GM18505 (cell line): ENCODE measurements around the gene AQP1.

Experiments used
- ATAC-seq: cut with Tn5 transposase; IDR thresholded peaks from one replicate; pipeline ENCODE4 v1.9.1; 2021; ENCODE audit not compliant: unreplicated experiment
- POLR2A ChIP-seq: IDR thresholded peaks from 4 replicates; pipeline ENCODE4 v1.6.1; 2011; ENCODE audit warnings: borderline replicate concordance; ENCODE audit not compliant: insufficient read depth, insufficient read length; ENCODE audit errors: extremely low read depth

AQP1 gene

DNA sequence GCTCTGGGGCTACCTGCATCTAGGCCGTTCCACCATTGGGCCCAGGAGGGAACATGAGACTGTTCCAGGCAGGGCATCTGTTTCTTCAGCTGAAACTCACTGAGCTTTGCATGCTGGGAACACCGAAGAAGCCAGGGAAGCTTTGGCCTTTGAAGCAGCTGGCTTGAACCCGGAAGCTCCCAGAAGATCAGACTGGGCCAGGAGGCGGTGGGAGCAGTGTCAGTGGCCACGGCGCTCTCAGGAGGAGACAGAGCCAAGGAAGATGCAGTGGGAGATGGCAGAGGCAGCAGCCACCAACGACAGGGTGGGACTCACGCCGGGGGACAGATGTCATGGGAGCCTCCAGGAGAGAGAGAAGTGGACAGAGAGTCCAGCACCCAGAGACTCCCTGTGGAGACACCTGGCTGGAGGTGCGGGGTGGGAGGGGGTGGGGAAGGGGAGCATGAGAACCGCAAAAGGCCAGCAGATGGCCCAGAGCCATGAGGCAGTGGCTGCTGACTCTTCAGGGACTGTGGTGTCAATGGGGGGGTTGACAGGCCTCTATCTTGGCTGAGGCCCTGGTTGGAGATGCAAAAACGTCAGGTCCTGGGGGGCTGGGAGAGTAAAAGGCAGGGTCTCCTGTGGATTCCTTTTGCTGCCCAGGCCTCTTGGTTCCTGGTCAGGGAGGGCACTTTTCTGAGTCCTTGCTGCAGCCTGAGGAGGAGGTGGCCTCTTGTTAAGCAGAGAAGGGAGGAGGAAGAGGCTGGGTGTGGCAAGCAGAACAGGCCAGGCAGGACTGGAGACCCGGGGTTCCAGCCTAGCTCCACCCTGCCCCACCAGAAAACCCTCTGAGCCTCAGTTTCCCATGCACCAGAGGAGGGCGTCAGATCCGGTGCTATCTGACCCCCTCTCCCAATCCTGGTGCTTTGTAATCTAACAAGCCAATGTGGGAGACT lies 6.3 kb upstream of the AQP1 start:
- no peak for TF ChIP-seq POLR2A
- no peak for ATAC-seq

DNA sequence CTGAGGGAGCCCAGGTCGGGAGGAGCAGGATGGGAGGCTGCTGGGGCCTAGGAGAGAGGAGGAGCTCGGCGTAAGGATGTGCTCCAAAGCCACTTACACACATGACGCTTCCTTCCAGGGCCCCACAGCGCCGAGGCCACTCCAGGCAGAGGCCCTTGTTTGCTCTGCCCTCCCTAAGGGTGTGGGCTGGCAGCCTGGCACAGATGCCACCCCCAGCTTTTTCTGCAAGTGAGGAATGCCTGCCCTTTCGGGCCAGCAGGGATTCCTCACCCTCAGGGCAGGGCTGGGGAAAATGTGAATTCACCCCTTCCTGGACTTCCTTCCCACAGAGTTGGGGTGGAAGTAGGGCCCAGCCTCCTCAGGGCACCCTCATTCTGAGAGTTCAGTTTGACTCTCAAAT lies 5.6 kb upstream of the AQP1 start:
- no peak for ATAC-seq
- no peak for TF ChIP-seq POLR2A

DNA sequence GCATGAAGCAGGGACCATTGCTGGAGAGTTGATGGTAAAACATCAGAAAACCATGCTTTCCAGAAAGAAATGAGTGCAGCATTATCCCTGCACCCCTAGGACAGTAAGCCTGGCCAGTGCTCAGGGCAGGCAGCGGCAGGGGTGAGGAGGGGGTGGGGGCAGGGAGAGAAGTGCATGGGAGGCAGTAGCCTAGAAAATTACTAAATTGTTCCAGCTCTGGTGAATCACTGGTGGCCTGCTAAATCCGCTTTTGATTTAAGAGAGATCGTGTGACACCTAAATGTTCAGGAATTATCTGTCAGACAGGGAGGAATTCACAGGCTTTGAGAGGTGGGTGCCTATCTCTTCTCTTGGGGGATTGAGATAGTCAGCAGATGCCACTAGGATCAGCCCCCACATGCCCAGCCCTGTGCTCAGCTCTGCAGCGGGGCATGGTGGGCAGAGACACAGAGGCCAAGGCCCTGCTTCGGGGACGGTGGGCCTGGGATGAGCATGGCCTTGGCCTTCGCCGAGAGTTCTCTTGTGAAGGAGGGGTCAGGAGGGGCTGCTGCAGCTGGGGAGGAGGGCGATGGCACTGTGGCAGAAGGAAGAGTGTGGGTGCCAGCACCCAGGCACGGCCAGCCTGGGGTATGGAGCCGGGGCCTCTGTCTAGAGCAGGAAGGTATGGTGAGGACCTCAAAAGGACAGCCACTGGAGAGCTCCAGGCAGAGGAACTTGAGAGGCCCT lies 5.0 kb upstream of the AQP1 start:
- ATAC-seq = no peak
- TF ChIP-seq POLR2A = no peak

DNA sequence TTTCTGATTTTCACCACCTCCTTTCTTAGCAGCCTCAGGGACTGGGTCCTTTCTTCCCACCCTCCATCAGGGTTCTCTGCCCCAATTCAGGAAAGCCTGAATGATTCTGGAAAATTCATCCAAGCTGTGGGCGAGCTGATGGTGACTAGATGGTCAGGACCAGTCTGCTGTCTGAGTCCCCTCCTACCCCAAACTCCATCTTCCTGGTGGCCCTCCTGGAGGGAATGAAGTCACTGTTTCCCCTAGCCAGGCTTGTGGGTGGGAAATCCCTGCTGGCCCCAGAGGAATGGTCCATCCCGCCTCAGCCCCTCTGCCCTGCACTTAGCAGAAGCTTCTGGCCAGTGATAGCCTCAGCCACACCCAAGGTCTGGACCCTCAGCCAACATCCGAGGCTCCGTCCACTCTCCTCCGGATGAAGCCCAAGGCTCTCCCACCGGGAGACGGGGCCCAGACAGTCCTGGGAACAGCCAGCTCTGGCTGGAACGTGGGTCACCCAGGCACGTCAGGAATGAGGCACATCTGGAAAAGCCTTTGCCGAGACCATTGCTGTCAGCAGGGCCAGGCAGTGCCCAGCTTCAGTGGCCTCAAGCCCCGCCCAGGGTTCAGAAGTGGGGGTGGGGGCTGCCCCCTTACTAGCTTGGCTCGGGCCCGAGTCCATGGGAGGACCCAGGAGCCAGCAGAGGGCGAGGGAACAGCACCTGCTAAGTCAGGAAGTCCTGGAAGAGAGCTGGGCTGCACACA lies 4.0 kb upstream of the AQP1 start:
- ATAC-seq = no peak
- no peak for TF ChIP-seq POLR2A

DNA sequence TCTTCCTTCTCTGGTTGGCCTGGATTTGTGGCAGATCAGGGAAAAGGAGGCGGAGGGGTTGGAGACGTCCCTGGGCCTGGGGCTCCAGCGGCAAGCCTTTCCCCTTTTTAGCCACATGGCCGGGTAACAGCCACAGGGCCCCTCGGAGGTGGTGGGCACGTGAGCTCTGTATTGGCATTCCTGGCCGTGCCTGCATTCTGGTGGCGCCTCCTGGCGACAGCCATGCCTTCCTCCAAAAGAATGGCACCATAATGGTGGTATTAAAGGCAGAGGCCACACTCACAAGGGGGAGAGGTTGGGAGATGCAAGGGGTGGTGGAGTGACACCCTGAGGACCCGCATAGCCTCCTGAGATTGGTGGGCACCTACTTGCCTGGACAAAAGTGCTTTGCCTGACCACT lies 3.0 kb upstream of the AQP1 start:
- ATAC-seq = no peak
- TF ChIP-seq POLR2A = no peak

DNA sequence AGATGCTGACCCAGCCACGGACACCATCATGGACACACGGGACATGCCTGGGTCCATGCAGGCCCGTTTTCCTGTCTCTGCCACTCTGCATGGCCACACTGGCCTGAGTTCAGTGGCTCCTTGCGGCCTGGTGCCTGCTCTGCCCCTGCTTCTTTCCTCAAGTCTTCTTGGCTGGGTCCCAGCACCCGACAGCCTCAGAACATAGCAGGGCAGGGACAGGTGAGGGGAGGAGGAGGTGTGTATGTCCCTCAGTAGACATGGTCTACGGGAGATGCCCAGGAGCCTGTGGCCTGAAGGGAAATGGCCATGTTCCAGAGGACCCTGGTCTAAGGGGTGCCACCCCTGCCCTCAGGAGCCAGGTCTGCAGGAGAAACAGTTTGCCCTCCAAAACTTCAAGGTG lies 2.2 kb upstream of the AQP1 start:
- no peak for ATAC-seq
- TF ChIP-seq POLR2A = no peak

DNA sequence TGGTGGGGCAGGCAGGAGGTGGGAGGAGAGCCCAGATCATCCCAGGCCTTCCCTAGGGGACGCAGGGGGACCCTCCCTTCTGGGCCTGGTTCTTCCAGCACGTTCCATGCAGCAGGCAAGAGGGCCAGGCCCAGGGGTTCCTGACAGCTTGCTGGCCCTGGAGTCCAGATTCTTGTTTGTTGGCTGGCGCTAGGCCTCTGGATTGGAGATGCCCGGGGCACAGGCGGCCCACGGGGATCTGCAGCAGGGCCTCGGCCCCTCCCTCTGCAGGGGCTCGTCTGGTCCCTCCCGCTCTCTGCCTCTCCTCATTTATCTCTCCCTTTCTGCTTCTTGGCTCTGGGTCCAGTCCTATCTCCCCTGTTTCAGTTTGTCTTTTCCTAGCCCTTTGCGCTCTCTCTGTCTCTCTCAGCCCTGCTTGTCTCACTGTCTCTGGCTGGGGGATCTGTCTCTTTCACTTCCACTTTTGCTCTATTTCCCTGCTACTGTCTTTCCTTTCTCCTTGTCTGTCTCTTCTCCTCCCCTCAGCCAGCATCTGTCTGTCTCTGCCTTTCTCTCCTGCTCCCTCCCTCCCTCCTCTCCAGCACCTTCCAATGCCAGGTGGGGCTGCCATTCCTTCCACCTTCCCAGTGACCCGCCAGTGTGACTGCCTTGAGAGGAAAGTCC lies 1.1 kb upstream of the AQP1 start:
- ATAC-seq = no peak
- no peak for TF ChIP-seq POLR2A

DNA sequence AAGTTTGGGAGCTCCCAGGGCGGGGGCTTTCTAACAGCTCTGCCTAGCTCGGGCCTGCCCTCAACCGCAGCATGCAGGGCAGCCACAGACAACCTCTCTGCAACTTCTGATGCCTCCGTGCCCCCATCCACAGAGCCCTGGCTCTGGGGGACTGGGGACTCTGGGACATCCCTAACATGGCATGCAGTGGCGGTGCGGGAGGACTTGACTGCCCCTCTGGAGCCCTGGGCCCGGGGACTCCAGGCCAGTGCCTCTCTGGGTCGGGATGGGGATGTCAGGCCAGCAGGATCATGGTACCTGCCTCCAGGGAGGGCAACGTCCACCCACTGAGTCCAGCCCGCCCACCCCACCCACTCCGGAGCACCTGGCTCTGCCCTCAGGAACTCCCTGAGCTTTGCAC lies 520 bp upstream of the AQP1 start:
- no peak for TF ChIP-seq POLR2A
- no peak for ATAC-seq

DNA sequence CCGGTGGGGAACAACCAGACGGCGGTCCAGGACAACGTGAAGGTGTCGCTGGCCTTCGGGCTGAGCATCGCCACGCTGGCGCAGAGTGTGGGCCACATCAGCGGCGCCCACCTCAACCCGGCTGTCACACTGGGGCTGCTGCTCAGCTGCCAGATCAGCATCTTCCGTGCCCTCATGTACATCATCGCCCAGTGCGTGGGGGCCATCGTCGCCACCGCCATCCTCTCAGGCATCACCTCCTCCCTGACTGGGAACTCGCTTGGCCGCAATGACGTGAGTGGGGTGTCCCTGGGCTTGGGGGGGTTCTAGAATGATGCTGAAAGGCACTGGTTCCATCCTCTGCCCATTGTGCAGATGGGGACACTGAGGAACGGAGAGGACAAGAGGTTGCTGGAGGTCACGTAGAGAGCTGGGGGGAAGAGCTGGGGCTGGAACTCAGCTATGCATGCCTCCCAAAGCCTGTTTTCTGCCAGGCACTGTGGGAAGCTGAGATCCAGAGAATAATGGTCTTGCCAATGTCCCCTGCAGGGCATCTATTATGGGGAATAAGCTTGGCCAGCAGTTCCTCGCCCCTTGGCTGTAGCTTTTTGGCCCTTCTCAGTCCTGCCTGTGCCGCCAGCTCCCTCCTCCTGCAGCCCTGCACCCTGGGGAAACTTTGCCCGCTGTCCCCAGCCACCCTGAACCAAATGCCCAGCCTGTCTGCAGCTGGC lies 523 bp downstream of the AQP1 start:
- ATAC-seq = no peak
- no peak for TF ChIP-seq POLR2A

DNA sequence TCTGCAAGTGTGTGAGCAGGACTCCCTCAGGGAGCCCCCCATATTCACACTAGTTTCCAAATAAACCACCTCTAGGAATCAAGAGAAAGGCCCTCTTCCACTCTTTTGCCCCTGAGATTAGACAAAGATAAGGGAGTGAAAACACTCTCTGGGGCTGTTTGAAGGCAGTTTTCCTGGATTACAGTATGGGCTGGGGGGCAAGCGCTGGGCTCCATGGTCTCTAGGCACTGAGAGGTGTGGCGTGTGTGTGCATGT lies 1.0 kb downstream of the AQP1 start:
- no peak for ATAC-seq
- TF ChIP-seq POLR2A = no peak

DNA sequence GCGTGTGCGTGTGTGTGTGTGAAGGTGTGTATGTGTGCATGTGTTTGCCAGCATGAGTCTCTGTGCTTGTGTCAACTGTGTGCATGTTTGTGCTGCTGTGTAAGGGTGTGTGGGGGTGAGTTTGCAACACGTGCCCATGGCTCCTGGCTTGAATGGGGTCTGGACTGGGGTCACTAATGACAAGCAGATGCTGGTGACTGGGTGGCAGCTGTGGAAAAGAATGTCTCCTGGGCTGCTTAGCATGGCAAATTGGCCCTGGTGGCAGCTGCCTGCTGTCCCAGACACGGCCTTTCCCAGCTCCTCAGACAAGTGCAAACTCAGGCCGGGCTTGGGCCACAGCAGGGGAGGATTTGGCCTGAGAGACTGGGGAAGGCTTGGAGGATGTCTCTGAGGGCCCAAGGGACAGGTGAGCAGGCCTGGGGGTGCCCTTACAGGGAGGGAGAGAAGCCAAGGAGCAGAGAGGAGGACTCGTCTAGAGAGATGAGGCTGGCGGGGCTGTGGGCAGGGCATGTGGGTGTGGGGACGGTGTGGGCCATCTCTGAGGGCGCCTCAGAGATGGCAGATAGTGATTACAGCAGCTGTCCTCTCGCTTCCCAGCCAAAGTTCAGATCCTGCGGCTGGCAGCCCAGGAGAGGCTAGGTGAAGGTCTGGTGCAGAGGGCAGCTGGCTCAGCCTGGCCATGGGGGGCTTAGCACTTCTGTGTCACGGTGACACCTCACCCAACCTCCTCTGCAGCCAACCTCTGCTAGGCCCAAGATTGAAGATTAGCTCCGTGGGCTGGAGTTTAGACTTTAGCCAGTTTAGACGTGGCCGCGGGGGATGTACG lies 1.5 kb downstream of the AQP1 start:
- ATAC-seq = no peak
- no peak for TF ChIP-seq POLR2A

DNA sequence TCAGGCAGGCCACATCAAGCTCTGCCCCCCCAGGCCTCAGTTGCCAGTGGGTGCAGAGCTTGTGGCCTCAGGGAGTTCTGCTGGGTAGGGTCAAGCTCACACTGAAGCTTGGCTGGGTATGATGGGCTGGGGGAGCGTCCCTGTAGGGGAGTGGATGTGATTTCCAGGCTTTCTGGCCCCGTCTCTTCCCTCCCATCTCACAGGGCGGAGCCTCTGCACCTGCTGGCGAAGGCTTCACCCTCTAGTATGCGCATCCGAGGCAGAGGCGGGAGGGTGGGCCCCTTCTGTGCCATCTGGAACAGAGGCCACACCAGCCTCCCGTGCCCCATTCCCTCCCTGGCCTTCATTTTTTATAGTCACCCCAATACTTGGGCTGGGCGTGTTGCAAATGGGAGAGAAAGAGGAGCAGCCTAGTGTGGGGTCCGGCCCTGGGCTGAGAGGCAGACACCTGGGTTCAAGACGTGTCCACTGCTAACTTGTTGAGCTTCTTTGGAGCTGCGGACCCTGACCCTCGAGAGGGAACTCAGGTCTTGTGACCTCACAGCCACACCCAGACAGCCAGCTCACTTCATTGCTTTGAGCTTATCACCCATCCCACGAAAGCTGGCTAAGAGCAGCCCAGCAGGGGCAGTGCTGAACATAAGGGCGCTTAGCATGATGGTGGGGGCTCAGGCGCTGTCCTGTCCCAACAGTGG lies 2.3 kb downstream of the AQP1 start:
- TF ChIP-seq POLR2A = no peak
- no peak for ATAC-seq

DNA sequence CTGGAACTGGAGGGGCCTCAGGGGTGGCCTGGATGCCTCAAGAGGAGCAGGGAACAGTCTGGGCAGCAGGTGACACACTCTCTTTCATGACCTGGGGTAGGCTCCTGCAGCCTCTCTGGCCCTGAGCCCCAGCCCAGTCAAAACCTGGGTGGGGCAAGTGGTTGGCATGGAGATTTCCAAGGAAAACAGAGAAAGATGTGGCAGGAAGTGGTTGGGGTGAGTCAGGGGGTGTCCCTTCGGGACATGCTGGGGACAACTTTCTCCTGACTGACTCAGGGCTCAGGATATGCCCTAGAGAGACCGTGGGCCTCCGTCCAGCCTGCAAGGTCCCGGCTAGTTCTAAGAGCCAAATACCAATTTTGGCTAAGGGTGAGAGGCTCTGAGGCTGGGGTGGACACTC lies 2.9 kb downstream of the AQP1 start:
- no peak for ATAC-seq
- no peak for TF ChIP-seq POLR2A
